Esophagus squamous epithelium (tissue), 5 donors: ENCODE results near the gene SPIB. TPM values are rescaled to one million over a fixed set of nuclear protein-coding genes. Genes with fewer than 3 reads are reported as not detected.

ENCODE experiments used
- DNase-seq: peaks from one replicate; lab custom pipeline; 2025; lab: John Stamatoyannopoulos, UW
- H3K27ac ChIP-seq, 4 donors: fragments of 200-600 bp; sonication (generic); one replicate each; pipeline ENCODE4 v1.5.1; 2016 to 2019; ENCODE audit warnings: mild to moderate bottlenecking in 1 of 4
- H3K27me3 ChIP-seq, 4 donors: fragments of 200-600 bp; sonication (generic); 1 replicate in 3 of 4; 2 replicates in 1 of 4; pipeline versions ENCODE4 v1.5.1 to v1.6.0; 2017 to 2021; ENCODE audit warnings: antibody characterized with exemption in 1 of 4
- H3K36me3 ChIP-seq, 3 donors: fragments of 200-600 bp; sonication (generic); one replicate each; pipeline ENCODE4 v1.5.1; 2016 to 2019
- H3K4me1 ChIP-seq, 3 donors: fragments of 200-600 bp; sonication (generic); one replicate each; pipeline ENCODE4 v1.5.1; 2017 to 2019
- H3K4me3 ChIP-seq, 4 donors: fragments of 200-600 bp; sonication (generic); 1 replicate in 3 of 4; 2 replicates in 1 of 4; pipeline ENCODE4 v1.5.1; 2016 to 2019; ENCODE audit warnings: mild to moderate bottlenecking in 2 of 4, moderate library complexity in 1 of 4
- H3K9me3 ChIP-seq, 3 donors: fragments of 200-600 bp; sonication (generic); one replicate each; pipeline ENCODE4 v1.5.1; 2016 to 2019
- POLR2A ChIP-seq, 4 donors: fragments of 450-650 bp; IDR thresholded peaks; one replicate each; pipeline ENCODE4 v1.6.1; 2017; ENCODE audit warnings: antibody characterized with exemption in 4 of 4, mild to moderate bottlenecking in 4 of 4, moderate library complexity in 3 of 4
- WGBS, 2 donors: methylation state at CpG; one replicate each; pipeline ENCODE4 v1.1.5; 2018; 5-methylcytosine and 5-hydroxymethylcytosine counted together
- intact Hi-C: fragments of 100-400 bp; cut with DNase I; formaldehyde crosslinking; loops from one replicate; pipeline ENCODE4 v1.15.0; 2022
- total RNA-seq, 4 donors: library from RNA; depleted of rRNA; stranded (reverse); fragments of >200 nt; gene quantifications; one replicate each; pipeline ENCODE4 v1.1.0, GENCODE V29; 2016
- TF ChIP-seq, protein P1 (sequence below), 6 experiments: fragments of 450-650 bp in 4 of 6; fragments of 200-600 bp in 2 of 6; sonication (generic) in 2 of 6; IDR thresholded peaks; one replicate each; pipeline ENCODE4 v1.5.1; 2016 to 2019; ENCODE audit warnings: antibody characterized with exemption in 6 of 6, mild to moderate bottlenecking in 4 of 6, moderate library complexity in 4 of 6
- donor health status: DM: yes; HTN: yes; CAD: no.

The SPIB gene
- total RNA-seq, 4 donors from 2014 or later: 0.32 TPM; not detected in 3

DNA sequence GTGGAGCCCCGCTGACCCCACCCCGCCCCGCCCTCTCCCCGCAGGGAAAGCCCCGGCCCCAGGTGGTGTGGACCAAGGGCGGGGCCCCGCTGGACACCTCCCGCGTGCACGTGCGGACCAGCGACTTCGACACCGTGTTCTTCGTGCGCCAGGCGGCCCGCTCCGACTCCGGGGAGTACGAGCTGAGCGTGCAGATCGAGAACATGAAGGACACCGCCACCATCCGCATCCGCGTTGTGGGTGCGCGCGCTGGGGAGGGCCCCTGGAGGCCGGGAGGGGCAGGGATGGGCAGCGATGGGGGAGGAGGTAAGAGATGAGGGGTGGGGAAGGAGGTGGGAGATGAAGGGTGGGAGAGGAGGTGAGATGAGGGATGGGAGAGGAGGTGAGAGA is 40.3 kb downstream of the SPIB start:
- TF ChIP-seq, protein P1, sequence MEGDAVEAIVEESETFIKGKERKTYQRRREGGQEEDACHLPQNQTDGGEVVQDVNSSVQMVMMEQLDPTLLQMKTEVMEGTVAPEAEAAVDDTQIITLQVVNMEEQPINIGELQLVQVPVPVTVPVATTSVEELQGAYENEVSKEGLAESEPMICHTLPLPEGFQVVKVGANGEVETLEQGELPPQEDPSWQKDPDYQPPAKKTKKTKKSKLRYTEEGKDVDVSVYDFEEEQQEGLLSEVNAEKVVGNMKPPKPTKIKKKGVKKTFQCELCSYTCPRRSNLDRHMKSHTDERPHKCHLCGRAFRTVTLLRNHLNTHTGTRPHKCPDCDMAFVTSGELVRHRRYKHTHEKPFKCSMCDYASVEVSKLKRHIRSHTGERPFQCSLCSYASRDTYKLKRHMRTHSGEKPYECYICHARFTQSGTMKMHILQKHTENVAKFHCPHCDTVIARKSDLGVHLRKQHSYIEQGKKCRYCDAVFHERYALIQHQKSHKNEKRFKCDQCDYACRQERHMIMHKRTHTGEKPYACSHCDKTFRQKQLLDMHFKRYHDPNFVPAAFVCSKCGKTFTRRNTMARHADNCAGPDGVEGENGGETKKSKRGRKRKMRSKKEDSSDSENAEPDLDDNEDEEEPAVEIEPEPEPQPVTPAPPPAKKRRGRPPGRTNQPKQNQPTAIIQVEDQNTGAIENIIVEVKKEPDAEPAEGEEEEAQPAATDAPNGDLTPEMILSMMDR (IDR thresholded peaks at IDR 0.05): no peak
- TF ChIP-seq POLR2A (IDR thresholded peaks at IDR 0.05): no peak
- no peaks in the 10 kb centered on the region for H3K36me3 ChIP-seq
- intact Hi-C loops: no loop called here
- no peak for DNase-seq
- H3K27me3 ChIP-seq: peaks cover 0 to 71% (median 5%) of the 10 kb centered on the region in 4 donors
- H3K4me3 ChIP-seq: no peak overlapping the region
- no peak overlapping the region for H3K27ac ChIP-seq
- H3K9me3 ChIP-seq: no peaks in the 10 kb centered on the region
- 45% methylated on average over 2 of the region's 32 CpGs; no CpG with 5 or more reads in 1 of the 2 donors for WGBS, 2 donors
- no peaks in the 10 kb centered on the region for H3K4me1 ChIP-seq

DNA sequence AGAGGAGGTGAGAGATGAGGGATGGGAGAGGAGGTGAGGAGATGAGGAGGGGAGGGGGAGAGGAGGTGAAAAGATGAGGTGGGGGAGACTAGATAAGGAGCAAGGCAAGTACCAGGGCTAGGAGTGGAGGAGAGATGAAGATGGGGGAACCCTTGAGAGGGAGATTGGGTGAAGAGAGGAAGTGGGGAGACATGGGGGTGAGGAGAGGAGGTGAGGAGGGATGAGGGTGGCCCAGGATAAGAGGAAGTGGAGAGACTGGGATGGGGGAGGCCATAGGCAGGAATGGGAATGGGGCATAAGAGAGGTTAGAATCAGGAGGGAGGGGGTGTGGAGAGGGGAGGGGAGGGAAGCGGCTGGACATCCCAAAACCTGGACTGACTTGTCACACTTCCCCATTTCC is 40.9 kb downstream of the SPIB start:
- Histone ChIP-seq H3K27ac (no peak overlapping the region), H3K4me1 (no peaks in the 10 kb centered on the region), H3K4me3 (no peak overlapping the region), H3K9me3 (no peaks in the 10 kb centered on the region), H3K36me3 (no peaks in the 10 kb centered on the region), H3K27me3 (peaks cover 0 to 76% (median 5%) of the 10 kb centered on the region in 4 donors)
- TF ChIP-seq, protein P1 (IDR thresholded peaks at IDR 0.05): no peak
- no peak for TF ChIP-seq POLR2A (IDR thresholded peaks at IDR 0.05)
- 47 to 50% methylated on average over 1 of the region's 1 CpG for WGBS, 2 donors
- intact Hi-C loops: loop anchor here (5.0 kb wide), 1 partner anchor 92 kb away; the partner anchor contains the start of gene NAPSA
- DNase-seq: no peak

DNA sequence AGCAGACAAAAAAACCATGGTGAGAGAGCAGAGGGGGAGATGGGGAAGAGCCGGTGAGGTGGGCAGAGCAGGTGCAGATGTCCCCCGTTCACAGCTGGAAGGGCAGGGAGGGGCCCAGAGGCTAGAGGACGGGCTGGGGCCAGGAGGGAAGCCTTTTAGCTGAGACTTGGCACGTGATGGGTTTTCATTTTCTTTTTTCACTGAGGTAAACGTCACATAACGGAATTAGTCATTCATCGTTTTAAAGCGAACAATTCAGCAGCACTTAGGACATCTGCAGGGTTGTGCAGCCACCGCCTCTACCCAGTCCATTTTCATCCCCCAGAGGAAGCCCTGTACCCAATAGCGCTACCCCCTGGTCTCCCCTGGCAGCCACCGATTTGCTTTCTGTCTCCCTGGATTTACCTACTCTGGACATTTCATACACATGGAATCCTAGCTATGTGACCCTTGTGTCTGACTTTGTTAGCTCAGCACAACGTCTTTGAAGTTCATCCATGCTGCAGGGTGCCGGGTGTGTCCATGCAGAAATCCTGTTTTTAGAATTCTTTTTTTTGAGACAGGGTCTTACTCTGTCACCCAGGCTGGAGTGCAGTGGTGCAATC is 41.5 kb downstream of the SPIB start:
- Histone ChIP-seq H3K27ac (no peak overlapping the region), H3K9me3 (no peaks in the 10 kb centered on the region), H3K4me3 (no peak overlapping the region), H3K4me1 (no peaks in the 10 kb centered on the region), H3K27me3 (peaks cover 0 to 79% (median 5%) of the 10 kb centered on the region in 4 donors), H3K36me3 (no peaks in the 10 kb centered on the region)
- intact Hi-C loops: loop anchor here (5.0 kb wide), 1 partner anchor 93 kb away; the partner anchor contains the start of gene NAPSA
- no peak for TF ChIP-seq POLR2A (IDR thresholded peaks at IDR 0.05)
- TF ChIP-seq, protein P1 (IDR thresholded peaks at IDR 0.05): no peak
- 14 to 15% methylated on average over 12 to 13 of the region's 13 CpGs for WGBS, 2 donors
- DNase-seq: no peak

DNA sequence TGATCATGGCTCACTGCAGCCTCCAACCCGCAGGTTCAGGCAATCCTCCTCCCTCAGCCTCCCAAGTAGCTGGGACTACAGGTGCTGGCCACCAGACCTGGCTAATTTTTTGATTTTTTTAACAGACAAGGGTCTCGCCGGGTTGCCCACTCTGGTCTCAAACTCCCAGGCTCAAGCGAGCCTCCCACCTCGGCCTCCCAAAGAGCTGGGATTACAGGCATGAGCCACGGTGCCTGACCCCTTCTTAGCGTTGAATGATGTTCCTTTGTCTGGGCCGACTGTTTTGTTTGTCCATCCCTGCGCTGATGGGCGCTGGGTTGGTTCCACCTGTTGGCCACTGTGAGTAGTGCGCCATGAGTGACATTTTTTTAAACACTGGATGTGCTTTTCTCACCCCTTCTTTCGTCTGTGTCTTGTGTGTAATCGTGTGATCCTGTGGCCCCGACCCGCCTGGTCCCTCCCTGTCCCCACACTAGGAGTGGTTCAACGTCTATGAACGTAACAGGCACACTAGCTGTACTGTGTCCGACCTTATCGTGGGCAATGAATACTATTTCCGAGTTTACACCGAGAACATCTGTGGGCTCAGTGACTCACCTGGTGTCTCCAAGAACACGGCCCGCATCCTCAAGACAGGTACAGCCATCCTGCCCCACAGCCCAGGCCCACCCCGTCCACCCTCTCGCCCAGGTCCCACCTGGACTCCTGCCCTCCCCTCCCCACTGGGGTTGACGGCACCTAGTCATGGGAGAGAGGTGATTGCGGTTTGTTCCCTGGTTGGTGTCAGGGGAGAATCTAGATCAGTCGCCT is 42.5 kb downstream of the SPIB start:
- H3K4me1 ChIP-seq: peaks cover 0 to under 1% (median 0%) of the 10 kb centered on the region in 3 donors
- no peak for DNase-seq
- no peak overlapping the region for H3K4me3 ChIP-seq
- peaks cover 0 to 78% (median 5%) of the 10 kb centered on the region in 4 donors for H3K27me3 ChIP-seq
- no peaks in the 10 kb centered on the region for H3K36me3 ChIP-seq
- intact Hi-C loops: loop anchor here (5.0 kb wide), 1 partner anchor 94 kb away; the partner anchor contains the start of gene NAPSA
- no peak overlapping the region for H3K27ac ChIP-seq
- no peak for TF ChIP-seq POLR2A (IDR thresholded peaks at IDR 0.05)
- TF ChIP-seq, protein P1 (IDR thresholded peaks at IDR 0.05): peak; percentile 72 to 83 (median 78)
- 13 to 24% methylated on average over 15 to 20 of the region's 28 CpGs for WGBS, 2 donors
- no peaks in the 10 kb centered on the region for H3K9me3 ChIP-seq

DNA sequence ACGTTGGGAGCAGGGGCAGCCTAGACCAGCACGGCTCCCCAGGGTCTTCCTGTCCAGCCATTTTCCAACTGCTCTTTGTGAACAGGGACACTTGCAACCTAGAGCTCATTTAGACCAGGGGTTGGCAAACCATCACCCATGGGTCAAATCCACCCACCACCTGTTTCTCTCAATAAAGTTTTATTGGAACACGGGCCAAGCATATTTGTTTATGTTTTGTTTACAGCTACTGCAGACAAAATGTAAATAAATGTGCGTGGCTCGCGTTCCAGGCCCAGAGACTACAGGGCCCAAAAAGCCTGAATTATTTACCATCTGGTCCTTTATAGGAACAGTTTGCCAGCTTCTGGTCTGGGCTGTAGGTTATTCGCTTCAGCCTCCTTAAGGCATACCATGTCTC is 44.2 kb downstream of the SPIB start:
- H3K9me3 ChIP-seq: no peaks in the 10 kb centered on the region
- H3K4me1 ChIP-seq: peaks cover 0 to 7% (median 0%) of the 10 kb centered on the region in 3 donors
- no peak overlapping the region for H3K4me3 ChIP-seq
- peaks cover 0 to 70% (median 5%) of the 10 kb centered on the region in 4 donors for H3K27me3 ChIP-seq
- no peak for TF ChIP-seq POLR2A (IDR thresholded peaks at IDR 0.05)
- TF ChIP-seq, protein P1 (IDR thresholded peaks at IDR 0.05): no peak
- 61 to 69% methylated on average over 7 of the region's 7 CpGs for WGBS, 2 donors
- H3K27ac ChIP-seq: no peak overlapping the region
- intact Hi-C loops: loop anchor here (5.0 kb wide), 1 partner anchor 96 kb away; the partner anchor contains the start of gene NAPSA
- DNase-seq: no peak
- no peaks in the 10 kb centered on the region for H3K36me3 ChIP-seq
